ENCODE results near the gene PDIA4. TPM values are rescaled to one million over a fixed set of nuclear protein-coding genes. Genes with fewer than 3 reads are reported as not detected.

PDIA4 gene
- total and polyA plus RNA-seq, 11 donors, result 8.4 to 84.4 (median 33.1) TPM

DNA sequence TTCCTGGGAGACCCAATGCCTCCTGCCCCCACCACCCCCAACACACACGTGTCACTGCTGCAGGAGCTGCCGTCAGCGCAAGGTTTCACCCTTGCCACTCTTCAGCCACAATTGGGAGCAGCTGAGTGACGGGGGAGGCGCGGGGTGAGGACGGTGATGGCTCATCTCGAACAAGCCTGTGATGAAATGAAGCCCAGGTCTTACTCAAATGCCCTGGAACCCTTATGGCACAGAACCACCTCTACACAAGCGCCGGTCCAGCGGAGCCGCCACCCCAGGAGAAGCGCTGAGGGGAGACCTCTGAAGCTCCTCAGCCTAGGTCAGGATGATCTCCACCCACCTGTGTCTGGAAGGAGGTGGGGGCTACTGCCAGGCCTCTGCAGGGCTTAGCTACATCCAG is 25.7 kb downstream of the PDIA4 start:
- H3K4me1 ChIP-seq, result no peaks in the 10 kb centered on the region
- intact Hi-C loops (cut with DNase I), result loop anchor here in 2 of 10 donors (10.0 kb wide), 1 partner anchor 62 kb away; no protein-coding TSS in a partner anchor
- no peak for ATAC-seq
- no peak overlapping the region for H3K27ac ChIP-seq
- H3K9me3 ChIP-seq, result no peaks in the 10 kb centered on the region
- no peak overlapping the region for H3K4me3 ChIP-seq
- 94 to 95% (median 95%) methylated on average over 13 of the region's 13 CpGs for WGBS, 4 donors
- H3K27me3 ChIP-seq, result no peaks in the 10 kb centered on the region
- peaks cover 0 to 60% (median 38%) of the 10 kb centered on the region in 9 donors for H3K36me3 ChIP-seq
- TF ChIP-seq POLR2A (IDR thresholded peaks at IDR 0.05), result no peak
- TF ChIP-seq, protein P1, sequence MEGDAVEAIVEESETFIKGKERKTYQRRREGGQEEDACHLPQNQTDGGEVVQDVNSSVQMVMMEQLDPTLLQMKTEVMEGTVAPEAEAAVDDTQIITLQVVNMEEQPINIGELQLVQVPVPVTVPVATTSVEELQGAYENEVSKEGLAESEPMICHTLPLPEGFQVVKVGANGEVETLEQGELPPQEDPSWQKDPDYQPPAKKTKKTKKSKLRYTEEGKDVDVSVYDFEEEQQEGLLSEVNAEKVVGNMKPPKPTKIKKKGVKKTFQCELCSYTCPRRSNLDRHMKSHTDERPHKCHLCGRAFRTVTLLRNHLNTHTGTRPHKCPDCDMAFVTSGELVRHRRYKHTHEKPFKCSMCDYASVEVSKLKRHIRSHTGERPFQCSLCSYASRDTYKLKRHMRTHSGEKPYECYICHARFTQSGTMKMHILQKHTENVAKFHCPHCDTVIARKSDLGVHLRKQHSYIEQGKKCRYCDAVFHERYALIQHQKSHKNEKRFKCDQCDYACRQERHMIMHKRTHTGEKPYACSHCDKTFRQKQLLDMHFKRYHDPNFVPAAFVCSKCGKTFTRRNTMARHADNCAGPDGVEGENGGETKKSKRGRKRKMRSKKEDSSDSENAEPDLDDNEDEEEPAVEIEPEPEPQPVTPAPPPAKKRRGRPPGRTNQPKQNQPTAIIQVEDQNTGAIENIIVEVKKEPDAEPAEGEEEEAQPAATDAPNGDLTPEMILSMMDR (IDR thresholded peaks at IDR 0.05), result no peak
- DNase-seq, result no peak

GRCh38 chr7:149001427-149002068 is 26.8 kb downstream of the PDIA4 start:
- H3K36me3 ChIP-seq, result peaks cover 0 to 49% (median 30%) of the 10 kb centered on the region in 9 donors
- H3K4me1 ChIP-seq, result no peaks in the 10 kb centered on the region
- intact Hi-C loops (cut with DNase I), result loop anchor here in 2 of 10 donors (10.0 kb wide), 1 partner anchor 63 kb away; no protein-coding TSS in a partner anchor
- TF ChIP-seq, protein P1 (IDR thresholded peaks at IDR 0.05), result no peak
- no peak for TF ChIP-seq POLR2A (IDR thresholded peaks at IDR 0.05)
- ATAC-seq (no peak), DNase-seq (no peak)
- WGBS, 4 donors, result 76 to 82% (median 79%) methylated on average over 11 of the region's 11 CpGs
- no peak overlapping the region for H3K27ac ChIP-seq
- H3K9me3 ChIP-seq, result no peaks in the 10 kb centered on the region
- no peak overlapping the region for H3K4me3 ChIP-seq
- no peaks in the 10 kb centered on the region for H3K27me3 ChIP-seq

- TF ChIP-seq POLR2A (IDR thresholded peaks at IDR 0.05), result no peak
- TF ChIP-seq, protein P1 (IDR thresholded peaks at IDR 0.05), result no peak
- no peak overlapping the region for H3K27ac ChIP-seq
- intact Hi-C loops (cut with DNase I), result loop anchor here in 2 of 10 donors (10.0 kb wide), 1 partner anchor 64 kb away; no protein-coding TSS in a partner anchor
- 81 to 85% (median 84%) methylated on average over 5 of the region's 5 CpGs for WGBS, 4 donors
- no peaks in the 10 kb centered on the region for H3K9me3 ChIP-seq
- H3K27me3 ChIP-seq, result no peaks in the 10 kb centered on the region
- H3K4me1 ChIP-seq, result no peaks in the 10 kb centered on the region
- H3K36me3 ChIP-seq, result peaks cover 0 to 44% (median 25%) of the 10 kb centered on the region in 9 donors
- ATAC-seq (no peak), DNase-seq (no peak)
- H3K4me3 ChIP-seq, result no peak overlapping the region
Observed at GRCh38 chr7:149000961-149001360, 27.3 kb downstream of the PDIA4 start.

- H3K9me3 ChIP-seq, result no peaks in the 10 kb centered on the region
- no peak overlapping the region for H3K27ac ChIP-seq
- H3K4me1 ChIP-seq, result no peaks in the 10 kb centered on the region
- no peak overlapping the region for H3K4me3 ChIP-seq
- TF ChIP-seq POLR2A (IDR thresholded peaks at IDR 0.05), result no peak
- TF ChIP-seq, protein P1 (IDR thresholded peaks at IDR 0.05), result no peak
- peaks cover 0 to 26% (median 16%) of the 10 kb centered on the region in 9 donors for H3K36me3 ChIP-seq
- intact Hi-C loops (cut with DNase I), result no loop called here
- DNase-seq (no peak), ATAC-seq (no peak)
- no peaks in the 10 kb centered on the region for H3K27me3 ChIP-seq
- 75 to 95% (median 90%) methylated on average over 6 of the region's 6 CpGs for WGBS, 4 donors
Observed at GRCh38 chr7:148999192-148999591, 29.1 kb downstream of the PDIA4 start.

Measured in heart left ventricle (tissue), 16 donors.